ENCODE measurements around the gene EFL1.

DNA sequence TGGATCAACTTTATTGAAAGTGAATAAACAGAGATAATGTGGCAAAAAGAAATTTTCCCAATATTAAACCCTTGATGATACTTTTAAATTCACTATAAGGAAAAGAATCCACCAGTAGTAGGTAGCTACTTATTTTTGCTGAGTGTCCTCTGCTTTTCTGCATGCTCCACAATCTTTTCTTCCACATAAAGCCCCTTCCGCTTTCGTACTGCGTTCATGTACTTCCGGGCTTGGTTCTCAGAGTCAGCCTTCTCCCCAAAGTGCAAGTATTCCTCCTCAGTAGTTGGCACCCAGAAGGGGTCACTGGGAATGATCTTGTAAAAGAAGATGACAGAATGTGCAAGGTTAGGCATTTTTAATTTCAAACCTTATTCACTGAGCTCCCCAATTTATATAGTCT is 132.3 kb downstream of the EFL1 start:
- TF ChIP-seq ZNF610 (tag by site-specific recombination; IDR thresholded peaks at IDR 0.05; ENCODE audit: borderline replicate concordance) = no peak
- TF ChIP-seq, protein P1, sequence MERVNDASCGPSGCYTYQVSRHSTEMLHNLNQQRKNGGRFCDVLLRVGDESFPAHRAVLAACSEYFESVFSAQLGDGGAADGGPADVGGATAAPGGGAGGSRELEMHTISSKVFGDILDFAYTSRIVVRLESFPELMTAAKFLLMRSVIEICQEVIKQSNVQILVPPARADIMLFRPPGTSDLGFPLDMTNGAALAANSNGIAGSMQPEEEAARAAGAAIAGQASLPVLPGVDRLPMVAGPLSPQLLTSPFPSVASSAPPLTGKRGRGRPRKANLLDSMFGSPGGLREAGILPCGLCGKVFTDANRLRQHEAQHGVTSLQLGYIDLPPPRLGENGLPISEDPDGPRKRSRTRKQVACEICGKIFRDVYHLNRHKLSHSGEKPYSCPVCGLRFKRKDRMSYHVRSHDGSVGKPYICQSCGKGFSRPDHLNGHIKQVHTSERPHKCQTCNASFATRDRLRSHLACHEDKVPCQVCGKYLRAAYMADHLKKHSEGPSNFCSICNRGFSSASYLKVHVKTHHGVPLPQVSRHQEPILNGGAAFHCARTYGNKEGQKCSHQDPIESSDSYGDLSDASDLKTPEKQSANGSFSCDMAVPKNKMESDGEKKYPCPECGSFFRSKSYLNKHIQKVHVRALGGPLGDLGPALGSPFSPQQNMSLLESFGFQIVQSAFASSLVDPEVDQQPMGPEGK (tag by site-specific recombination; IDR thresholded peaks at IDR 0.05) = no peak
- TF ChIP-seq ZNF169 (tag by site-specific recombination; IDR thresholded peaks at IDR 0.05) = no peak
- TF ChIP-seq ZNF701 (tag by site-specific recombination; IDR thresholded peaks at IDR 0.05) = no peak
- no peak for TF ChIP-seq KLF16 (tag by site-specific recombination; IDR thresholded peaks at IDR 0.05)
- TF ChIP-seq FEZF1 (tag by site-specific recombination; IDR thresholded peaks at IDR 0.05) = no peak
- no peak for TF ChIP-seq ZBTB20 (tag by site-specific recombination; IDR thresholded peaks at IDR 0.05)
